Endothelial cell of umbilical vein (primary cell): Measurements from ENCODE around the gene SORCS3. TPM values are rescaled to one million over a fixed set of nuclear protein-coding genes. Genes with fewer than 3 reads are reported as not detected.

Experiments
- BruUV-seq: library from RNA; stranded (reverse); fragments of 400-500 nt; replicated peaks from 2 replicates; lab custom pipeline; 2021; lab: Mats Ljungman, UMichigan
- CTCF ChIA-PET: fragments of 300-600, 350-600 bp; sonication (Branson Sonifier 250); formaldehyde crosslinking; loops from one replicate; lab custom pipeline; 2021; ENCODE audit warnings: antibody characterized with exemption, inconsistent platforms; lab: Charles Lee
- POLR2A ChIA-PET: fragments of 300-600, 350-600 bp; sonication (Branson Sonifier 250); formaldehyde crosslinking; loops from one replicate; lab custom pipeline; 2021; ENCODE audit warnings: antibody characterized with exemption, inconsistent platforms; lab: Charles Lee
- DNase-seq: peaks from one replicate; pipeline ENCODE4 v3.0.0-alpha.2; 2011; ENCODE audit warnings: low read depth, low spot score
- FAIRE-seq: peaks from 2 replicates; lab custom pipeline; 2011; peaks lifted over from hg19 to GRCh38; lab: Jason Lieb, UNC
- H2AFZ ChIP-seq: 2 replicates; pipeline ENCODE4 v1.6.0; 2012; ENCODE audit warnings: low read depth, low read length, control low read depth, inconsistent platforms
- H3K27ac ChIP-seq: 2 replicates; pipeline ENCODE4 v1.5.1; 2011; ENCODE audit warnings: low read depth, mild to moderate bottlenecking, control low read depth, low read length, moderate library complexity; ENCODE audit not compliant: insufficient read depth
- H3K27me3 ChIP-seq, 2 experiments: 2 replicates each; pipeline versions ENCODE4 v1.6.0 to v1.6.1; 2011; ENCODE audit warnings: low read length in 2 of 2, mixed read lengths in 1 of 2; ENCODE audit not compliant: control insufficient read depth in 2 of 2, insufficient read depth in 2 of 2
- H3K36me3 ChIP-seq, 2 experiments: 2 replicates in 1 of 2; 3 replicates in 1 of 2; pipeline ENCODE4 v1.5.1; 2011; ENCODE audit warnings: low read length in 2 of 2, mild to moderate bottlenecking in 1 of 2, moderate library complexity in 1 of 2; ENCODE audit not compliant: control insufficient read depth in 2 of 2, insufficient read depth in 2 of 2; ENCODE audit errors: extremely low read depth in 1 of 2
- H3K4me1 ChIP-seq: 3 replicates; pipeline ENCODE4 v1.5.1; 2011; ENCODE audit warnings: mild to moderate bottlenecking, low read length; ENCODE audit not compliant: control insufficient read depth, insufficient read depth; ENCODE audit errors: extremely low read depth
- H3K4me2 ChIP-seq: 2 replicates; pipeline ENCODE4 v1.6.1; 2011; ENCODE audit warnings: low read length, control low read depth, mixed read lengths; ENCODE audit not compliant: insufficient read depth
- H3K4me3 ChIP-seq, 3 experiments: fragments of 200-600 bp in 1 of 3; sonication (generic), shearing (Covaris generic) in 1 of 3; replicated peaks in 1 of 3; 2 replicates each; pipeline ENCODE4 v1.5.1; 2011 to 2016; ENCODE audit warnings: control low read depth in 3 of 3, low read length in 3 of 3, mild to moderate bottlenecking in 2 of 3, inconsistent platforms in 1 of 3, low read depth in 1 of 3, moderate library complexity in 1 of 3; ENCODE audit not compliant: insufficient read depth in 1 of 3
- H3K79me2 ChIP-seq: 2 replicates; pipeline ENCODE4 v1.6.0; 2012; ENCODE audit warnings: low read length, inconsistent platforms; ENCODE audit not compliant: control insufficient read depth, insufficient read depth
- H3K9ac ChIP-seq: replicated peaks from 2 replicates; pipeline ENCODE3; 2011; ENCODE audit warnings: low read length, control low read depth; ENCODE audit not compliant: insufficient read depth; ENCODE audit errors: extremely low read depth
- H3K9me1 ChIP-seq: replicated peaks from 3 replicates; pipeline ENCODE4 v1.6.0; 2011; ENCODE audit warnings: mild to moderate bottlenecking, low read length; ENCODE audit not compliant: control insufficient read depth, insufficient read depth; ENCODE audit errors: extremely low read depth
- H3K9me3 ChIP-seq: replicated peaks from 2 replicates; pipeline ENCODE4 v1.5.1; 2012; ENCODE audit warnings: low read length, inconsistent platforms; ENCODE audit not compliant: control insufficient read depth, insufficient read depth
- H4K20me1 ChIP-seq: replicated peaks from 2 replicates; pipeline ENCODE3; 2011; ENCODE audit warnings: mild to moderate bottlenecking, low read length; ENCODE audit not compliant: control insufficient read depth, insufficient read depth; ENCODE audit errors: extremely low read depth
- EZH2 ChIP-seq: IDR thresholded peaks from 2 replicates; pipeline ENCODE4 v1.6.1; 2012; ENCODE audit warnings: borderline replicate concordance, low read depth, mild to moderate bottlenecking, moderate library complexity, low read length, inconsistent platforms; ENCODE audit not compliant: severe bottlenecking
- FOS ChIP-seq: IDR thresholded peaks from 2 replicates; pipeline ENCODE4 v1.6.1; 2011; ENCODE audit warnings: mild to moderate bottlenecking, low read length, moderate library complexity, borderline replicate concordance; ENCODE audit not compliant: insufficient read depth
- GATA2 ChIP-seq: IDR thresholded peaks from 2 replicates; pipeline ENCODE4 v1.7.0; 2011; ENCODE audit warnings: low read depth, mild to moderate bottlenecking, moderate library complexity, mixed read lengths, low read length; ENCODE audit not compliant: insufficient read length, insufficient read depth
- JUN ChIP-seq: IDR thresholded peaks from 2 replicates; pipeline ENCODE4 v1.6.1; 2011; ENCODE audit warnings: borderline replicate concordance, low read depth; ENCODE audit not compliant: insufficient read length, insufficient read depth
- MYC ChIP-seq: IDR thresholded peaks from one replicate; pipeline ENCODE4 v1.6.1; 2011; ENCODE audit warnings: mild to moderate bottlenecking, low read depth, low read length
- POLR2A ChIP-seq: IDR thresholded peaks from 2 replicates; pipeline ENCODE4 v1.6.1; 2012; ENCODE audit warnings: low read depth, mild to moderate bottlenecking, control low read depth, low read length
- POLR2AphosphoS5 ChIP-seq: IDR thresholded peaks from 2 replicates; pipeline ENCODE4 v1.6.1; 2012; ENCODE audit warnings: low read depth, mild to moderate bottlenecking, control low read depth, low read length, moderate library complexity; ENCODE audit not compliant: insufficient read depth
- dilution Hi-C: fragments of 300-500 bp; cut with MboI; formaldehyde crosslinking; loops from one replicate; pipeline ENCODE4 v1.15.0; 2019; ENCODE audit warnings: low sequenced_read_pairs; ENCODE audit not compliant: extremely low pct_ligation_motif_present
- intact Hi-C: fragments of 100-400 bp; cut with micrococcal nuclease; formaldehyde crosslinking; loops from one replicate; pipeline ENCODE4 v1.10.0; 2022
- polyA plus RNA-seq, 4 experiments: library from polyadenylated mRNA; depleted of rRNA in 3 of 4; stranded (reverse) in 3 of 4; unstranded in 1 of 4; fragments of >200 nt; gene quantifications; 2 replicates each; pipeline versions ENCODE4 v1.2.1 to v1.2.3, GENCODE V29; 2011 to 2012; ENCODE audit warnings: missing spikeins in 1 of 4
- total RNA-seq: library from RNA; stranded (reverse); gene quantifications from 2 replicates; pipeline ENCODE4 v1.2.3, GENCODE V29; 2021
- TF ChIP-seq, protein P1 (sequence below): IDR thresholded peaks from 2 replicates; pipeline ENCODE4 v1.6.1; 2011; ENCODE audit not compliant: insufficient read depth, insufficient read length
- TF ChIP-seq, protein P2 (sequence below), 2 donors: IDR thresholded peaks; 1 replicate in 1 of 2; 2 replicates in 1 of 2; pipeline ENCODE4 v1.5.1; 2011; ENCODE audit warnings: low read length in 2 of 2, mild to moderate bottlenecking in 2 of 2, moderate library complexity in 2 of 2, control low read depth in 1 of 2, inconsistent platforms in 1 of 2, low read depth in 1 of 2; ENCODE audit not compliant: insufficient read depth in 1 of 2; ENCODE audit errors: extremely low read depth in 1 of 2

Gene SORCS3
- total and polyA plus RNA-seq, 2 donors (not counting 3 experiments of a cell fraction or from before 2014, with no cell fraction given), result not detected

DNA sequence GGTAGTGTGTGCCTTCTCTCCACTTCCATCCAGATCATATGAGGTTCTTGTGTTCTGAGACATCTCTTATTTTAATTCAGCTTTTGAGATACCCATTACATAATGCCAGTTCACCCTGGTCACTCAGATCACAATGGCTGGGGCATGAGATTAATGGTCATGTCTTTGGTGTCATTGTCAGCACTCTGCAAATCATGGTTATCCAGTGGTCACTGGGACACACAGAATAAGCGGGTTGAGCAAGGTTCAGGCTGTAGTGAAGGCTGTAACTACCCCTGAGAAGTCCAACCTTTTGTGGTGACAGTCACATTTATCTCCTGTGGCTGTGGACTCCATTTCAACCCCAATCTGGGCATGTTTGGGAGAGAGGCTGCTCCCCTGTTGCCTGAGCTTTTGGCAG, 35.8 kb downstream of the SORCS3 start:
- Histone ChIP-seq H3K4me2 (no peak overlapping the region), H3K36me3 (no peaks in the 10 kb centered on the region), H3K27me3 (no peaks in the 10 kb centered on the region), H3K9me3 (no peaks in the 10 kb centered on the region), H3K27ac (no peak overlapping the region), H3K9me1 (no peaks in the 10 kb centered on the region), H4K20me1 (no peaks in the 10 kb centered on the region), H3K4me1 (no peaks in the 10 kb centered on the region), H2AFZ (no peak overlapping the region), H3K79me2 (no peaks in the 10 kb centered on the region), H3K4me3 (no peak overlapping the region), H3K9ac (no peak overlapping the region)
- FAIRE-seq (no peak), DNase-seq (no peak)
- ChIA-PET POLR2A (no interaction called here), CTCF (no interaction called here)
- dilution Hi-C loops, result no loop called here
- TF ChIP-seq MYC (no peak), POLR2AphosphoS5 (no peak), EZH2 (no peak), FOS (no peak), POLR2A (no peak), JUN (no peak), GATA2 (no peak)
- TF ChIP-seq, protein P1, sequence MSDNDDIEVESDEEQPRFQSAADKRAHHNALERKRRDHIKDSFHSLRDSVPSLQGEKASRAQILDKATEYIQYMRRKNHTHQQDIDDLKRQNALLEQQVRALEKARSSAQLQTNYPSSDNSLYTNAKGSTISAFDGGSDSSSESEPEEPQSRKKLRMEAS, result no peak
- TF ChIP-seq, protein P2, sequence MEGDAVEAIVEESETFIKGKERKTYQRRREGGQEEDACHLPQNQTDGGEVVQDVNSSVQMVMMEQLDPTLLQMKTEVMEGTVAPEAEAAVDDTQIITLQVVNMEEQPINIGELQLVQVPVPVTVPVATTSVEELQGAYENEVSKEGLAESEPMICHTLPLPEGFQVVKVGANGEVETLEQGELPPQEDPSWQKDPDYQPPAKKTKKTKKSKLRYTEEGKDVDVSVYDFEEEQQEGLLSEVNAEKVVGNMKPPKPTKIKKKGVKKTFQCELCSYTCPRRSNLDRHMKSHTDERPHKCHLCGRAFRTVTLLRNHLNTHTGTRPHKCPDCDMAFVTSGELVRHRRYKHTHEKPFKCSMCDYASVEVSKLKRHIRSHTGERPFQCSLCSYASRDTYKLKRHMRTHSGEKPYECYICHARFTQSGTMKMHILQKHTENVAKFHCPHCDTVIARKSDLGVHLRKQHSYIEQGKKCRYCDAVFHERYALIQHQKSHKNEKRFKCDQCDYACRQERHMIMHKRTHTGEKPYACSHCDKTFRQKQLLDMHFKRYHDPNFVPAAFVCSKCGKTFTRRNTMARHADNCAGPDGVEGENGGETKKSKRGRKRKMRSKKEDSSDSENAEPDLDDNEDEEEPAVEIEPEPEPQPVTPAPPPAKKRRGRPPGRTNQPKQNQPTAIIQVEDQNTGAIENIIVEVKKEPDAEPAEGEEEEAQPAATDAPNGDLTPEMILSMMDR (IDR thresholded peaks at IDR 0.05; ENCODE audit: extremely low read depth in 1 of 2, insufficient read depth in 1 of 2, low read depth in 1 of 2, low read length in 2 of 2), result no peak
- intact Hi-C loops, result no loop called here
- BruUV-seq, result no TSS peak
